ENCODE measurements around the gene BCLAF1. TPM values are rescaled to one million over a fixed set of nuclear protein-coding genes. Genes with fewer than 3 reads are reported as not detected.
A peak's percentile ranks its signal among the peaks of the same experiment; 100 is the strongest.
"Not testable (repeated sequence)": the region's sequence is repeated elsewhere in the genome, so short reads cannot be mapped to it uniquely, and the experiment has no call there.

Gene BCLAF1
- total RNA-seq, 4 donors from 2014 or later, result 85.0 to 177 (median 104) TPM

- 78 to 81% methylated on average over 2 of the region's 2 CpGs for WGBS, 2 donors
Observed at GRCh38 chr6:136228814-136229213, 60.8 kb downstream of the BCLAF1 start.

GRCh38 chr6:136226674-136227377 lies 62.8 kb downstream of the BCLAF1 start:
- DNase-seq (ENCODE audit: low spot score in 2 of 2), result no peak
- no peak overlapping the region for H3K4me3 ChIP-seq (ENCODE audit: low read depth, poor library complexity, severe bottlenecking)
- intact Hi-C loops (cut with DNase I; ENCODE audit: low total_unique reads), result loop anchor here (10.0 kb wide), 1 partner anchor 692 kb away; no protein-coding TSS in a partner anchor
- 94% methylated on average over 4 of the region's 4 CpGs for WGBS, 2 donors
- TF ChIP-seq CTCF (IDR thresholded peaks at IDR 0.05), result no peak
- no peak for TF ChIP-seq POLR2A (IDR thresholded peaks at IDR 0.05)

More at GRCh38 chr6:136228814-136229213, 60.8 kb downstream of the BCLAF1 start:
- DNase-seq (ENCODE audit: low spot score in 2 of 2), result no peak
- intact Hi-C loops (cut with DNase I; ENCODE audit: low total_unique reads), result loop anchor here (10.0 kb wide), 1 partner anchor 694 kb away; no protein-coding TSS in a partner anchor
- no peak for TF ChIP-seq POLR2A (IDR thresholded peaks at IDR 0.05)
- H3K4me3 ChIP-seq (ENCODE audit: low read depth, poor library complexity, severe bottlenecking), result no peak overlapping the region

- WGBS, 2 donors, result 21 to 22% methylated on average over 12 of the region's 12 CpGs
- intact Hi-C loops (cut with DNase I; ENCODE audit: low total_unique reads), result loop anchor here (10.0 kb wide), 1 partner anchor 691 kb away; no protein-coding TSS in a partner anchor
- peak; percentile 78 to 99 (median 82) for TF ChIP-seq CTCF (IDR thresholded peaks at IDR 0.05)
- TF ChIP-seq POLR2A (IDR thresholded peaks at IDR 0.05), result no peak
- H3K4me3 ChIP-seq (ENCODE audit: low read depth, poor library complexity, severe bottlenecking), result no peak overlapping the region
- peak; percentile 36 to 89 for DNase-seq (ENCODE audit: low spot score in 2 of 2)
Observed at GRCh38 chr6:136226027-136226673, 63.5 kb downstream of the BCLAF1 start.

GRCh38 chr6:136225496-136225895 lies 64.2 kb downstream of the BCLAF1 start:
- TF ChIP-seq CTCF (IDR thresholded peaks at IDR 0.05) (no peak), POLR2A (IDR thresholded peaks at IDR 0.05) (no peak)
- 69 to 70% methylated on average over 5 of the region's 5 CpGs for WGBS, 2 donors
- no peak for DNase-seq (ENCODE audit: low spot score in 2 of 2)
- no peak overlapping the region for H3K4me3 ChIP-seq (ENCODE audit: low read depth, poor library complexity, severe bottlenecking)
- intact Hi-C loops (cut with DNase I; ENCODE audit: low total_unique reads), result loop anchor here (10.0 kb wide), 1 partner anchor 691 kb away; no protein-coding TSS in a partner anchor

GRCh38 chr6:136224974-136225373 lies 64.7 kb downstream of the BCLAF1 start:
- not testable (repeated sequence) for H3K4me3 ChIP-seq (ENCODE audit: low read depth, poor library complexity, severe bottlenecking); DNase-seq (ENCODE audit: low spot score in 2 of 2)
- intact Hi-C loops (cut with DNase I; ENCODE audit: low total_unique reads), result loop anchor here (10.0 kb wide), 1 partner anchor 690 kb away; no protein-coding TSS in a partner anchor
- WGBS, 2 donors, result 94 to 95% methylated on average over 4 of the region's 4 CpGs

- TF ChIP-seq CTCF (IDR thresholded peaks at IDR 0.05) (no peak), POLR2A (IDR thresholded peaks at IDR 0.05) (no peak)
- 86 to 88% methylated on average over 10 of the region's 10 CpGs for WGBS, 2 donors
- intact Hi-C loops (cut with DNase I; ENCODE audit: low total_unique reads), result no loop called here
- DNase-seq (ENCODE audit: low spot score in 2 of 2), result no peak
- no peak overlapping the region for H3K4me3 ChIP-seq (ENCODE audit: low read depth, poor library complexity, severe bottlenecking)
Observed at GRCh38 chr6:136216503-136217401, 72.9 kb downstream of the BCLAF1 start.
